Activated CD4-positive, alpha-beta T cell treated with anti-CD3 and anti-CD28 coated beads, Interleukin-2, amount 50 U/mL, for 1 hour (primary cell): ENCODE data around the gene MYL3.
A peak's percentile ranks its signal among the peaks of the same experiment; 100 is the strongest.
"Not testable (repeated sequence)": the region's sequence is repeated elsewhere in the genome, so short reads cannot be mapped to it uniquely, and the experiment has no call there.

Experiments used
- DNase-seq: peaks from one replicate; pipeline ENCODE4 v3.0.0-alpha.2; 2020

The MYL3 gene

DNA sequence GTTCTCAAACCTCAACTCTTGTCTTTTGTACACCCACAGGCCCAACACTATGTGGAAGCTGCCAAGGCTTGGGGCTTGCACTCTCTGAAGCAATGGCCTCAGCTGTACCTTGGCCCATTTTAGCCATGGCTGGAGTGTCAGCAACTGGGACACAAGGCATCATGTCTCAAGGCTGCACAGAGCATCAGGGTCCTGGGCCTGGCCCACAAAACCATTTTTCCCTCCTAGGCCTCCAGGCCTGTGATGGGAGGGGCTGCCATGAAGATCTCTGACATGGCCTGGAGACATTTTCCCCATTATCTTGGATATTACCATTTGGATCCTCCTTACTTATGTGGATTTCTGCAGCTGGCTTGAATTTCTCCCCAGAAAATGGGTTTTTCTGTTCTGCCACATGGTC lies 39.9 kb downstream of the MYL3 start:
- not testable (repeated sequence) for DNase-seq

DNA sequence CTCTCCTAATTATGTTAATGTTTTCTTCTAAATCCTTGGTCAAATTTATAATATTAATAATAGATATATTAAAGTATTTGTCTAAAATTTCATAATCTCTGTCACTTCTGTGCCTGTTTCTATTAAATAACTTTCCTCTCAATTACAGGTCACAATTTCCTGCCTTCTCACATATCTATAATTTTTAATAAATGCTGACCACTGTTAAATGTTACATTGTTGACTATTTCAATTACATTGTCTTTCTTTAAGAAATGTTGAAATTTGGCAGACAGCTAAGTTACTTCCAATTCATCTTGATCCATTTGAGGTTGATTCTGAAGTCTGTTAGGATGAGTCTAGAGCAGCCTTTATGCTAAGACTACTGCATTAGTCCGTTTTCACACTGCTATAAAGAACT lies 41.7 kb downstream of the MYL3 start:
- DNase-seq, result no peak

DNA sequence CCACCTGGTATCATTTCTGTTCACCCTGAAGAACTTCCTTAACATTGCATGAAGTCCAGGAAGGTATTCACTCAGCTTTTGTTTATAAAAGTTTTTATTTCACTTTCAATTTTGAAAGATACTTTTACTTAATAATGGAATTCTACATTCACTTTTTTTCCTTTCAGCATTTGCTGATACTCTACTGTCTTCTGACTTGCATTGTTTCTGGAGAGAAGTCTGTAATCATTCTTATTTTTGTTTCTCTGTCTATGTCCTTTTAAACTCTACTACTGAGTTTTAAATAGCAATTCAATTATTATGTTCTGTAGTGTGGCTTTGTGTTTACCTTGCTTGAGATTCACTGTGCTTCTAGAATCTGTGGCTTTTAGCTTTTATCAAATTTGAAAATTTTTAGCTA lies 42.4 kb downstream of the MYL3 start:
- no peak for DNase-seq

DNA sequence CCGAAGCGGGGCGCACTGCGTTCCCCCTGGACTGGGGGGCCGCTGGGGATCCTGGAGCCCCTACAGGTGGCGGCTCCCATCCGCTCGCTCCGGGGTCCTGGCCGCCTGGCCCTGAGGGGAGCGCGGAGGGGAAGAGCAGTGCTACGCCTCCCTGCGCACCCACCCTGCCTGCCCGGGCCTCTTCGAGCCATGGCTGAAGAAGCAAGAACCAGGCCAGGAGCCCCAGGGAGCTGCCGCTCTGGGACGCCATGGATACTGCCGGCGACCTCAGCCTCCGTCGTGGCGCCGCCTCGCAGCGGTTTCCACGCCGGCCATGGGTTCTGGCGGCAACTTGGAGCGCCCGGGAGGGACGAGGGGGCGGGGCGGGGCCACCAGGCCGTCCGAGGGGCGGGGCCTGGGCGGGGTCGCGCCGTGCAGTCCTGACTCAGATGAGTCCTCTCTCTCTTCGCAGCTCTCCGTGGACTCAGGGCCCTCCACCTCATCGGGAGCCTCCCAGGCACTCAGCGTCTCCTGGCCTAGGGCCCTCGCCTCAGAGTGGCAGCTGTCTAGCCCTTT lies 50.9 kb downstream of the MYL3 start:
- peak; percentile 68 for DNase-seq

DNA sequence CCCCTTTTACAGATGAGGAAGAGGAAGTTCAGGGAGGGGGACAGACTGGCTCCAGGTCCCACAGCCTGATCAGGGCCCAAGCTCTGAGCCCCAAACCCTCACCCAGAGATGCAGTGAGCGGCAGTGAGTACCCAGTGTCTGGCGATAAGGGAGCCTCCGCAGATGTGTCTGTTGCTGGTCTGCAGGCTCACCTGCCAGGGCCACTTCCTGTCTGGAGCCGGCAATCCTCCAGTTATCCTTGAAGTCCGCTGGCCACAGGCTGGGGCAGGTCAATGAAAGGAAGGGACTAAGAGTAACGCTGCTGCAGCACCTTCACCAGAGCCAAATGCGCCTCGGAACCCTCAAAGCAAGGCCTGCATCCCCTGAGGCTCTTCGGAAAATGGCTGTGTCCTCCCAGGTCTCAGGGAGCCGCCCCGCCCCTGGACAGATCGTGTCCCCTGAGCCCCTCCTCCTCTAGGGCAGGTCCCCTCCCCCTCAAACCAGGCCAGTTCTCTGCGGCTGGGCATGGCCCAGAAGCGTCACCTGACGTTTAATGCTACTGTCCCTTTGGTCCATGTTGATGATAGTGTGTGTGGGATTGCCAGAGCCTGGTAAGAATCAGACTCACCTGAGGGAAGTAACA lies 51.5 kb downstream of the MYL3 start:
- no peak for DNase-seq

DNA sequence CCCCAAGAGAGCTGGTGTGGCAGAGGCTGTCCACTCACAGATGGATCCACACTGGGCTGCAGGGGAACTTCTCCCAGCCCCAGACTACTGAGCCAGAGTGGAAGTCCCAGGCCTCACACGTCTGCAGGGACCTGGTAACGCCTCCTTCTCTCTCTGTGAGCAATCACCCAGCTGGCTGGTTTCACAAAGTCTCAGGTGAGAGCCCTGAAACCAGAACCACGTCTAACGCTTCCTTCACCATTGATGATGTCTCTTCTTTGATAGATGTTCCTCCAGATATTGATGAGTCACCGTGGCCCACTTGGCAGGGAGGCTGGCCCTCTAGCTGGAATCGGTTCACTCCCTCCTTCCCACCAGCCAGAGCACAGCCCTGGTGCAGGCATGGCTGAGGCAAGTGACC lies 54.5 kb downstream of the MYL3 start:
- DNase-seq, result not testable (repeated sequence)
